MCF 10A (cell line): ENCODE data around the gene ELN. TPM values are rescaled to one million over a fixed set of nuclear protein-coding genes. Genes with fewer than 3 reads are reported as not detected.
A peak's percentile ranks its signal among the peaks of the same experiment; 100 is the strongest.

Source experiments
- BruUV-seq: library from RNA; stranded (reverse); fragments of 400-500 nt; replicated peaks from 2 replicates; lab custom pipeline; 2021; lab: Mats Ljungman, UMichigan
- CTCF ChIA-PET: fragments of 300-600 bp; sonication (Branson Sonifier 250); formaldehyde crosslinking; extraction: SDS; loops from one replicate; lab custom pipeline; 2021; ENCODE audit warnings: antibody characterized with exemption, inconsistent platforms; lab: Yijun Ruan, JAX
- POLR2A ChIA-PET: fragments of 300-600, 350-650 bp; sonication (Branson Sonifier 250); formaldehyde crosslinking; extraction: SDS; loops from one replicate; lab custom pipeline; 2020; ENCODE audit warnings: antibody characterized with exemption, inconsistent platforms; lab: Yijun Ruan, JAX
- DNase-seq: peaks from one replicate; pipeline ENCODE4 v3.0.0-alpha.2; 2018; ENCODE audit not compliant: unreplicated experiment
- H3K27ac Mint-ChIP-seq: one replicate; pipeline ENCODE4 v1.8.0; 2022; ENCODE audit warnings: mild to moderate bottlenecking, low read depth, mixed read lengths; ENCODE audit not compliant: unreplicated experiment
- H3K27me3 Mint-ChIP-seq: one replicate; pipeline ENCODE4 v1.8.0; 2022; ENCODE audit warnings: mixed read lengths; ENCODE audit not compliant: insufficient read depth, unreplicated experiment
- H3K36me3 Mint-ChIP-seq: one replicate; pipeline ENCODE4 v1.8.0; 2022; ENCODE audit warnings: mild to moderate bottlenecking, moderate library complexity, mixed read lengths; ENCODE audit not compliant: insufficient read depth, unreplicated experiment
- H3K4me1 Mint-ChIP-seq: one replicate; pipeline ENCODE4 v1.8.0; 2022; ENCODE audit warnings: mixed read lengths; ENCODE audit not compliant: insufficient read depth, unreplicated experiment
- H3K4me3 Mint-ChIP-seq: one replicate; pipeline ENCODE4 v1.8.0; 2022; ENCODE audit warnings: mild to moderate bottlenecking, moderate library complexity, mixed read lengths; ENCODE audit not compliant: unreplicated experiment
- H3K9me3 Mint-ChIP-seq: one replicate; pipeline ENCODE4 v1.8.0; 2022; ENCODE audit warnings: mixed read lengths; ENCODE audit not compliant: unreplicated experiment
- intact Hi-C: fragments of 100-400 bp; cut with micrococcal nuclease; formaldehyde crosslinking; loops from 2 replicates; pipeline ENCODE4 v1.14.1; 2022
- total RNA-seq: library from RNA; stranded (reverse); gene quantifications from 2 replicates; pipeline ENCODE4 v1.2.3, GENCODE V29; 2022
- TF ChIP-seq, protein P1 (sequence below): fragments of 200-600 bp; IDR thresholded peaks from one replicate; pipeline ENCODE4 v1.8.0; 2022; ENCODE audit warnings: antibody characterized with exemption, mild to moderate bottlenecking; ENCODE audit not compliant: unreplicated experiment

Gene ELN
- total RNA-seq, 1 experiment from 2014 or later = not detected

DNA sequence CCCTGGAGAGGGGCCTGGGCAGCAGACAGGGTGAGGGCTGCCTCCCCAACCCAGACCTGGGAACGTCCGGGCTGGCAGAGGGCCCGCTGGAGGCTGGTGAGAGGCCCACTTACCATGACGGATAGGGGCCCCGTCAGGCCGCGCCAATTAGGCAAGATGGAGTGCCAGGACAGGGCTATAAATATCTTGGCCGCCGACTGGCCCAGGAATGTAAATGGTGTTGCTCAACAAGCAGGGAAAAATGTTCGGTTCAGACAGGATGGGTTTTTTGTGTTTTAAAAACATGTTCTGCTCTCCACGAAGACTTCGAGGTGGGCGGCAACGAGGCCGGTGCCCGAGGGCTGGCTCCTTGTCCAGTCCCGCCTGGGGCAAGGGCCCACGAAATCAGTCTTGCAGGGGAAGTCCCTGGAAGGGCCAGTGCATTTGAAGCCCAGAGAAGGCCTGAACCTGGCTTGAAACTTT, 35.8 kb upstream of the ELN start:
- TF ChIP-seq, protein P1, sequence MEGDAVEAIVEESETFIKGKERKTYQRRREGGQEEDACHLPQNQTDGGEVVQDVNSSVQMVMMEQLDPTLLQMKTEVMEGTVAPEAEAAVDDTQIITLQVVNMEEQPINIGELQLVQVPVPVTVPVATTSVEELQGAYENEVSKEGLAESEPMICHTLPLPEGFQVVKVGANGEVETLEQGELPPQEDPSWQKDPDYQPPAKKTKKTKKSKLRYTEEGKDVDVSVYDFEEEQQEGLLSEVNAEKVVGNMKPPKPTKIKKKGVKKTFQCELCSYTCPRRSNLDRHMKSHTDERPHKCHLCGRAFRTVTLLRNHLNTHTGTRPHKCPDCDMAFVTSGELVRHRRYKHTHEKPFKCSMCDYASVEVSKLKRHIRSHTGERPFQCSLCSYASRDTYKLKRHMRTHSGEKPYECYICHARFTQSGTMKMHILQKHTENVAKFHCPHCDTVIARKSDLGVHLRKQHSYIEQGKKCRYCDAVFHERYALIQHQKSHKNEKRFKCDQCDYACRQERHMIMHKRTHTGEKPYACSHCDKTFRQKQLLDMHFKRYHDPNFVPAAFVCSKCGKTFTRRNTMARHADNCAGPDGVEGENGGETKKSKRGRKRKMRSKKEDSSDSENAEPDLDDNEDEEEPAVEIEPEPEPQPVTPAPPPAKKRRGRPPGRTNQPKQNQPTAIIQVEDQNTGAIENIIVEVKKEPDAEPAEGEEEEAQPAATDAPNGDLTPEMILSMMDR = no peak
- ChIA-PET POLR2A (no interaction called here), CTCF (interaction anchor here (1.1 kb wide), 1 partner anchor 34 kb away, joined by 3 read pairs; no protein-coding TSS in a partner anchor)
- no peak overlapping the region for H3K4me3 Mint-ChIP-seq
- no peaks in the 10 kb centered on the region for H3K27me3 Mint-ChIP-seq
- BruUV-seq = no TSS peak
- H3K4me1 Mint-ChIP-seq = peaks cover 13% of the 10 kb centered on the region
- peak; percentile 72 for DNase-seq
- intact Hi-C loops = no loop called here
- peaks cover 11% of the 10 kb centered on the region for H3K36me3 Mint-ChIP-seq
- H3K9me3 Mint-ChIP-seq = no peaks in the 10 kb centered on the region
- H3K27ac Mint-ChIP-seq = no peak overlapping the region

DNA sequence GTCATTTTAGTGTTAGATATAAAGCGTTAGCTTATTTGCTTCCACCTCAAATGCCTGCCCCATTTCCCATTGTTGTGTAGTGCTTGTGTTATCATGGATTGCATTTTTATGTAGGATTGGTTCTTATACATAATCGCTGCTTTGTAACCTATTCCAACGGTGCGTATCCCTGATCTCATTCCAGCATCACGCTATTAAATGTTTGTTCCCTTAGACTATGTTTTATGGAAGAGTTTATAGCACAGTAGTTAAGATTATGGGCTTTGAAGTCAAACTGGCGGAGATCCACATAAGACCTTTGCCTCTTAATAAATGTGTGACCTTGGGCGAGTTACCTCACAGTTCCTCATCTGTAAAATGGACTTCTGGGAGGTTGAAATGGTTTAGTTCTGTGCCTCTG, 34.0 kb upstream of the ELN start:
- Mint-ChIP-seq H3K4me1 (peaks cover 13% of the 10 kb centered on the region), H3K27ac (no peak overlapping the region), H3K27me3 (no peaks in the 10 kb centered on the region), H3K36me3 (peaks cover 11% of the 10 kb centered on the region), H3K9me3 (no peaks in the 10 kb centered on the region), H3K4me3 (no peak overlapping the region)
- BruUV-seq = no TSS peak
- ChIA-PET CTCF (no interaction called here), POLR2A (no interaction called here)
- TF ChIP-seq, protein P1 = no peak
- DNase-seq = no peak
- intact Hi-C loops = no loop called here

DNA sequence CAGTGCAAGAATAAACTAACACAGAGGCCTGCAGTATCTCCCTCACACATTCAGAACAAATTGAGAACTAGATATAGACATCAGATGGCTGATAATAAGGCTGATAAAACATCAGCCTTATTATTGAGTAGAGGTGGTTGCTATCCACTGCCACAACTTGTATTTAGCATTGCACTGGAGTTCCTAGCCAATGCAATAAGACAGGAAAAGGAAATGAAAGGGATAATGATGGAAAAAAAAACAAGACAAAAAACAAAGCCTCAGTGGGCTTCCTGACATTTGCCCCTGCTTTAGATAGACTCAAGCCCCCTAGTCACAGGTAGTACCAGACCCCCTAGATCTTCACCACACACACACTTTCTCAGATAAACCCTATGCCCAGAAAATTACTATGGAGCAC, 33.2 kb upstream of the ELN start:
- BruUV-seq = no TSS peak
- no peak for DNase-seq
- Mint-ChIP-seq H3K36me3 (peaks cover 11% of the 10 kb centered on the region), H3K27me3 (no peaks in the 10 kb centered on the region), H3K4me3 (no peak overlapping the region), H3K4me1 (peaks cover 13% of the 10 kb centered on the region), H3K27ac (no peak overlapping the region), H3K9me3 (no peaks in the 10 kb centered on the region)
- CTCF ChIA-PET = no interaction called here
- intact Hi-C loops = no loop called here
- TF ChIP-seq, protein P1 = no peak
- POLR2A ChIA-PET = no interaction called here

DNA sequence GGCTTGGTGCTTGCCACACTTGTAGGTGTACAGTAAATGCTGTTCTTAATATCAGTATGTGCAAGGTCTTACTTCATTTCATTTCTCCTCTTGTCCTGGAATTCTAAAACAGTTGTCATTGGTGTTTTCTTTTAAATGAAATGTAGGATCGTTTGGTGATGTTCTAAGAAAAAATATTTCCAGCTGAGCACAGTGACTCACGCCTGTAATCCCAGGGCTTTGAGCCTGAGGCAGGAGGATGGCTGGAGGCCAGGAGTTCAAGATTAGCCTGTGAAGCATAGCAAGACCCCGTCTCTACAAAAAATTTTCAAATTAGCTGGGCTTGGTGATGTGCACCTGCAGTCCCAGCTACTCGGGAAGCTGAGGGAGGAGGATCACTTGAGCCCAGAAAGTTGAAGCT, 32.6 kb upstream of the ELN start:
- DNase-seq = peak; percentile 29
- BruUV-seq = no TSS peak
- H3K4me3 Mint-ChIP-seq = no peak overlapping the region
- intact Hi-C loops = no loop called here
- peaks cover 11% of the 10 kb centered on the region for H3K36me3 Mint-ChIP-seq
- no peaks in the 10 kb centered on the region for H3K9me3 Mint-ChIP-seq
- no peaks in the 10 kb centered on the region for H3K27me3 Mint-ChIP-seq
- no peak overlapping the region for H3K27ac Mint-ChIP-seq
- H3K4me1 Mint-ChIP-seq = peaks cover 13% of the 10 kb centered on the region
- POLR2A ChIA-PET = no interaction called here
- TF ChIP-seq, protein P1 = no peak
- CTCF ChIA-PET = interaction anchor here (1.0 to 1.3 kb wide), 3 partner anchors 16 to 389 kb away, joined by 3 to 5 read pairs (median 3); no protein-coding TSS in a partner anchor
